Measurements from ENCODE around the gene DAPL1.

DAPL1 gene, protein sequence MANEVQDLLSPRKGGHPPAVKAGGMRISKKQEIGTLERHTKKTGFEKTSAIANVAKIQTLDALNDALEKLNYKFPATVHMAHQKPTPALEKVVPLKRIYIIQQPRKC

DNA sequence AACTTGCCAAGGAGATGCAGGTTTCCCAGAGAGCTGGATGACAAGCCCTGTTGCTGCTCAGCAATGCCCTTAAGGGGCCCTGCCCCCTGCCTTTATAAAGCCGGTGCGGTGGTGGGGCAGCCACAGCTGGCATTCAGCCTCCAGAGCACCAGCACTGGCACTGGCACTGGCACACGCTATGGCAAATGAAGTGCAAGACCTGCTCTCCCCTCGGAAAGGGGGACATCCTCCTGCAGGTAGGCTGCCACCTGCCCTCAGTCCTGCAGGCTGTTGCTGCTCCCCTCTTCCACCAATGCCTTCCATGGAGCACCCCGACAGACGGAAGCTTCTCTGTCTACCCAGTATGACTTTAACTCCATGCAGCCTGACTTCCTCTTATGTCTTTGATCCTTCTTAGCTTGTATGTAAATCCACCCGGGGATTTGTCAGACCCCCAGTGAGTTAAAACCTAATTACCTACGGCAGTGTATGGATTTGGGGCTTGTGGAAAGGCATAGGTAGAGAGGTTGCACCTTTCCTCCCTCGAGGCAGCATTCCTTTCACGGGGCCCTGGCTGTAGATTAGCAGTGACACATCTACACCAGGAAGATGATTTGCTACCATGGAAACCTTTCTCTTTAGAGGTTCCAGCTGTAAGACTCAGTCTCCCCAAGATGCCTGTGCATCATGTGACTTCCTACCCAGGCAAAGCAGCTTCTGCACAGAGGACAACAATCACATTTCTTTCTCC is at the start of gene DAPL1:
Gene DAPL1, plus strand, starts transcription at position 123 of the 730 bp plus-strand sequence. Its CDS starts 56 bp downstream, at position 179.
- DNase-seq = peak in 1 of 2 experiments; percentile 69

DNA sequence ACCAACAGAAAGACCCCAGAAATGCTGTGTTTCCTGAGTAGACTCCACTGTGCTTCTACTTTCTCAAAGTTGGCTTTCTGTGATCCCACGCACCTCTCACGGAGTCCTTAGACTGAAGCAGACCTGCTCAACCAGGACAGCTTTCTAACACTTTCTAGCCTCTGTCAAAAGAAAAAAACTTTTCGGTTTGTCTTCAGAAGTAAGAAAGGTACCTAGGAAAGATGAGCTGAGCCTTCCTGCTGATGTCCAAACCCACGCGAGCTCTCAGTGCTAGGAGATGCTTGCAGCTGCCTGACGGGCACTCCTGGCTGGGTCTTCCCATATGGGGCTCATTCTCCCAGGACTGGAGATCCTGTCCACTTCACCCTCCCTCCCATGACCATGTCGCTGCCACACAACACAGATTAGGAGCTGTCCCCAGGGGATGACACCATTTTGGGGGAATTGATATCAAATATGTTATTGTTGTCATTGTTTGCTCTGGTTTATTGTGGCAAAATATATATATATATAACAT is 49.2 kb upstream of the DAPL1 start:
- DNase-seq = no peak

DNA sequence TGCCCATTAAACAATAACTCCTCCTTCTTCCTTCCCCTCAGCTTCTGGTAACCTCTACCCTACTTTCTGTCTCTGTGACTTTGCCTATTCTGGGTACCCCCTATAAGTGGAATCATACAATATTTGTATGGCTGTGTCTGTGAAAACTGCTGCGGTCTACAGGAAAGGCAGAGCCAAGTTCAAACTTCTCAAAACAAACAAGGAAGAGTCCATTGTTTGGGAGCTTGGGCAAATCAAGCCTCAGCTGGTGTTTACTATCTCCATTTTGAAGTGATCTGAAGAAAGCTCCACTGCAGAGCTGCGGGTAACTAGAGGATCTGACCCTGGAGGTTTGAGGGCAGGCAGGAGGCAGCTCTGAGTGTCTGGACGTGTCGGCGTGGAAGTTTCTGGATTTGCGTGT is 48.6 kb upstream of the DAPL1 start:
- DNase-seq = no peak

DNA sequence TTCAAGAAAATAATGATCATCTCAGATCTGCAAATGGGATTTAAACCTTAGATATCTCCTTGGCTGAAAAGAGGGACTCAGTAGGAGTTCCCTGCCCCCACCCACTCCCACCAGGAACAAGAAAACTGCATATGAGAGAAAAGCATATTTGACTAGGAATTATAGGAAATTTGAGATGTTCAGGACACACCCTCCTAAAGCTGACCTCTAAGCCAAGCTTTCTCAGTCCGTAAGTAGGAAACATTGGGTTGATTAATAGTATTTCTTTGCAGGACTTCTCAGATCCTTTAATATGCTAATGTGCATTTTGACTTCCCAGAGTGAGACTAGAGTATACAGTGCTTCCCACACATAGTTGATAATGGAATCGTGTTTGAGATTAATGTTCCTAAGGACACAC is 47.8 kb upstream of the DAPL1 start:
- DNase-seq = no peak

DNA sequence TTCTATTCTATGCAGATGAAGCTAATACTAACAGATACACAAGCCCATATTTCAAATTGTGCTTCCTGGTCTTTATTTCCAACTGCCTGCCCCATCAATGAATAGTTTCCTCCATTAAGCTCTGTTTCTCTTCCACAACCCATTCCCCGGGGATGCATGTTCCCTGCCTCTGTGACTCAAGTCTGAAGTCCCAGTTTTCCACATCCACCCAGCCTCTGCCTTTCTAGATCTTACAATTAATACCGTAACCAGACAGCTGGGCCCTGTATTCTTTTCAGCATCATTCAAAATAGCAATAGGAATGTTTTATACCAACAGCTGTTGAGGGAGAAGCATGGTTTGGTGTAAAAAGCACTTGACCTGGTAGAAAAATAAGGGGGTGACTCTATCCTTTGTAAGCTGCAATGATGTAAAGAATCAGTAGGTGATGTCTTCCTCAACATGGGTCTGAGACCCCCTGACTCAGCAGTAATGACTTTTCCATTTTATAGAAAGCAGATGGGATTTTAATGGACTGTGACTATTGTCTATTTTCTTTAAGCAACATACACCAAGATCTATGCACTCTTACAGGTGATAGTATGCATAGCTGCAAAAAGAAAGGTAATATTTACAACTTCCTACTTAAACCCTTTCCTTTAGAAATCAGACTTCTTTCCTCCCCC is 46.1 kb upstream of the DAPL1 start:
- no peak for DNase-seq

DNA sequence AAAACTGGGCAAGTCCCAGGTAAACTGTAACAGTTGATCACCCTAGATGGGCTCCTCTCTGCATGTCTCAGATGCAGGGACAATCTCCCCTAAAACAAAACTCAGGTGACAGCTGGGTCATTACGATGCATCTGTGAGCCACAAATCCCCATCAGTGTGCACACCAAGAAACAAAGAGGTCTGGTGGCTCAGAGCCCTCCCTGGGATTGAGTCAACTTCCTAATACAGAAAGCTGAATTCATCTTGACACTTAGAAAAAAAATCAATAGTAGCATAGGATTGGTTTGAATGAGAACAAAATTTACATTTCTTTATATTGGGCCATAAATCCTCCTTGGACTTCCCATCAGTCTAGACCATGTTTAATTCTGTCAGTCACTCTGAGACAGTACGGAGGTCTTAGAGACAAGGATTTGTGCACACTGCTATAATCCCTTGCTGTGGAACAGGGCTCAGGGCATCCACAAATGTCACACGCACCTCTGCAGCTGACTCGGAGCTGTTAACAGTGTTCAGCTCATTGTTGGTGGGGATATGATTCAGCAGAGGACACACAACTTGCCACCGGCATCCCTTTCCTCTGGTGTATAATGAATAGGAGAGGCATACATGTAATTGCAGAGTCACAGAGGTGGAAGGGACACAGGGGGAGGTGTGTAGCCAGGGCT is 44.5 kb upstream of the DAPL1 start:
- DNase-seq = no peak

DNA sequence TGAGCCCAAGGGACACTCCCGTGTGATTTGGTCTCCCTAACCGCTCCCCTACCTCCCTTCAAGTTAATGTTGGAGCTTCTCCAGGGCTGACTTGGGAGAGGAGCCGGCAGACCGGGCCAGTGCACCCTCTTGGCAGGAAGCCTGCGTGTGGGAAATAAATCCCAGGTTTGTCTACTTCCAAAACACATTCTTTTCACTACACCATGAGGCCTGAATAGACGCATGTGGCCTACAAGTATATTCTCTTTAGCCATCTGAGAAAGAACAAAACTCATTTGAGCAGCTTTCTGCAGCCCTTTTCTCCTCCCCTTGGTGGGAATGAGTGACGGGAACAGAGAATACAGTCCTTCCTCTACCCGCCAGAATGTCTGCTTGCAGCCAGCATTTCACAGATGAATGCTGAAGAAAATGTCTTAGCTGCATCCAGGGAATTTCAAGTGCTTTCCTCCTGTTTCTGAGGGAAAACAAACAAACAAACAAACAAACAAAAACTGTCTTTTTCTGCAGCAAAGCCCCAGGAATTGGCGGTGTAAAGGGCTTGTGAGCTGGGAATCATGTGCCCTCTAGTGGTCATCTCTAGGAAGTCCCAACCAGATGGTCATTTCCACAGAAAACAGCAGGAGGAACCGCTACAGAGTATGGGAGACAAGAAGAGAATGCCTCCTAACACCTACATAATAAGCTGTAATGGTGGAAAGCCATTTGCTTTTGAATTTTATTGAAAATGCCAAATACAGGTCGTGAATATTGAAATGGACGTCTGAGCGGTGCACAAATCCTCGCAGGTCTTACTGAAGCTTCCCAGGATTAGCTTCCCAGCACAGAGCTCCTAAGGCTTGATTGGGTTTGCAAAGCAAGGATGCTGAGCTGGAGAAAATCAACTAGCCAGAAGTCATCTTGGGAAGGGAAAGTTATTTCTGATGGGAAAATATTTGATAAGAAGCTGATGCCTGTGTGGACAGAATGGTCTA is 41.2 kb upstream of the DAPL1 start:
- peak; percentile 56 to 77 for DNase-seq

DNA sequence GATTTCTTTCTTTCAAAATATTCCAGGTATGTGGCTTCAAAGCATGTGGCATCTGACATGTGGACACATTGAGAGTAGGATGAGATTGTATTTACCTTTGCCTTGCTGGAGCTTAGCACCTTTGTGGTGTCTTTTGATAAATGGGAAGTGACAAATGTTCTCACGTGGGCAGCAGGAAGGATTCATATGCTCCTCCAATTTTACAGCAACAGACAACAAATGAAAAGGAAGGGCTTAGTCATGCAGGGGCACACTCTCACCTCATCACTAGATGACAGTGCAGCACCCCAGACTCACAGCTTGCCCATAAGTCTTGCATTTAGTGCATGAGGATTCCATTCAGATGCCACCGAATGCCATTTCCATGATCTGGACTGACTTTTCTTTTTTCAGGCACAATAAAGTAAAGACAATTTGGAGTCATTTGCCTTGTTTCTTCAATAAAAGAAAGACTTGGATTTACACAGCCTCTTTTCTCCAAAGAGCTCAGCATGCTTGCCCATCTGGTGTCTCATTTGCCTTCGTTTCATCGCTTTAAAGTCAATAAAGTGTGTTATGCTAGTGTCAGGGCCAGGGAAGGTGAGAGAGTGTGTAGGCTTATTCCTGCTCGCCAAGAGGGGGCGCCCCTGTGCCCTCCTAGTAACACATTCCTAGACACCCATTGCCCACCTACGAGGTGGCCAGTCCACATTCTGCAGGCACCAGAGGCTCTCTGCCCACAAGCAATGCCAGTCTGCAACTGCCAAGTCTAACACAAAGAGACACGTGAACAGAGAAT is 39.6 kb upstream of the DAPL1 start:
- DNase-seq = peak in 1 of 2 experiments; percentile 36

DNA sequence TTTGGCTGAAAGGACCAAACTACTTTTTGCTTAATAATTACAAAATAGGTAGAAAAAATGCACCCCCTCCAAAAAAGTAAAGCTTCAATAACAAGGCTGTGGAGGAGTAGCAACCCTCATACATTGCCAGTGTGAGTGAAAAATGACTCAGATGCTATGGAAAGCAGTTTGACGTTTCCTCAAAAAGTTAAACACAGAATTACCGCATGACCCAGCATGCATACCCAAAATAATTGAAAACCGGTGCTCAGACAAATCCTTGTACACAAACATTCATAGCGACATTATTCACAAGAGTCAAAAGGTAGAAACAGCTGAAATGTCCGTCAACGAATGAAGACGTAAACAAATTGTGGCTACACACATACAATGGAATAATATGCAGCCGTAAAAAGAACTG is 38.8 kb upstream of the DAPL1 start:
- no peak for DNase-seq

DNA sequence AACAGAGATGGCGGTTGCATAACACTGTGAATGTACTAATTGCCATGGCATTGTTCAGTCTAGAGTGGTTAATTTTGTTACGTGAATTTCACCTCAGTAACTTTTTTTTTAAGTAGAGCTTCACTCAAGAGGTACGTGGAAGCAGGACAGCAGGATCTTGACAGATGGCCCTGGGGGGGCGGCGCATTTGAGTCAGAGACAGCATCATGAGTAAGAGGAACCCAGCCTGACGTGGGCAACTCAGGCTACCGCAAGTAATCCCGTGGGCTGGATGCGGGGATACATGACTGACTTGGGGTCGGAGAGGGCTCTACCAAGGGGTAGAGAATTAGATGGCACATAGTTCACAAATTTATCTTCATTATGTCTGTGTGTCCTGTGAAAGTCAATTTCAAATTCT is 38.1 kb upstream of the DAPL1 start:
- no peak for DNase-seq

DNA sequence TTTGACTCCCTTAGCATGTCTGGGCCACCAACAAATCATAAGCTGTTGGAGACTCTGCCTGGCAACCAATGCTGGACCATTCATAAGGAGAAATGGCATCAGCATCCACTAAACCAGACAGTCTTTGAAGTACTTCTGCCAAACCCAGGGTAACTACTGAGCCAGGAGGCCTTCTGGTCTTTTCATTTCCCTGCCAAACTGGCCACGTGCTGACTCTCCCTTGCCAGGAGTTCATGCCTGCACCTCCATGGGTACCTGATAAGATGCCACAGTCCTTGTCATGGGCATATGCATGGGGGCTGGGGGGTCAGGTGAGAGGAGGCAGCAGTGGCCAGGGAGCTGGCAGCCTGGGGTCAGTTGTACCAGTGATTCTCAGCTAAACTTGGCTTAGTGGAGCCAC is 34.2 kb upstream of the DAPL1 start:
- peak; percentile 43 to 73 for DNase-seq

DNA sequence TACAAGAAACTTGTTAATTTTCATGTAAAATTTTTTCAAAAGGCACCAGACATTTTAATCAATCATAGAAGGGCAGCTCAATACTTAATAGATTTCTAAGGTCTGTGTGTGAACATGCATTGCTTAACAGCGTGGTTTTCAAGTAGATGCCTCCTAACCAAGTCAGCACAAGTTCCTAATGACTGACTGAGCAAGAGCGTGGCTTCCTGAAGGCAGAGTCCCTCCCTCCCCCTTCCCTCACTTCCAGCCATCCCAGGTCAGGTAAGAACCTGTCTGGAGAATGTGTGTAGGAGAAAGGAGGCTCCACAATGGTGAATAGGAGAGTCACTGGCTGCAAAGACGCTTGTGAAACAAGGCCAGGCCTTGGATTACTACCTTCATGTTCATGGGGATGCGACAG is 33.5 kb upstream of the DAPL1 start:
- no peak for DNase-seq

DNA sequence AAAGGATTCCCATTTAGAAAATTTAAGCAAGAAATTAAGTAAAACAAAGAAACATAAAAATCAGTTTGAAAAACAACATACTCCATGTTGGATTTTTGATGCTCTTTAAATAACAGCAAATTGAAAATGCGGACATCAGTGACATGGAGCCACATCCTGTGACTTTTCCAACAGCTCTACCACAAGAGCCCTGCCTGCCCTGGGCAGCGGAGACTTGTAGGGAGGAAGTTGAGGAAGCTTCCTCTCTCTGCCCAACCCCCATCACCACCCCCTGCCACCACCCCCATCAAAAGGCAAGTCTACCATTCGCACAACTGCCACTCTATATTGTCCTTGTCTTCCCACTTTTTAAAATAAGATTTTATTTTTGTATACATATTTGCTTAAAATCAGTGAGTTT is 32.8 kb upstream of the DAPL1 start:
- no peak for DNase-seq

DNA sequence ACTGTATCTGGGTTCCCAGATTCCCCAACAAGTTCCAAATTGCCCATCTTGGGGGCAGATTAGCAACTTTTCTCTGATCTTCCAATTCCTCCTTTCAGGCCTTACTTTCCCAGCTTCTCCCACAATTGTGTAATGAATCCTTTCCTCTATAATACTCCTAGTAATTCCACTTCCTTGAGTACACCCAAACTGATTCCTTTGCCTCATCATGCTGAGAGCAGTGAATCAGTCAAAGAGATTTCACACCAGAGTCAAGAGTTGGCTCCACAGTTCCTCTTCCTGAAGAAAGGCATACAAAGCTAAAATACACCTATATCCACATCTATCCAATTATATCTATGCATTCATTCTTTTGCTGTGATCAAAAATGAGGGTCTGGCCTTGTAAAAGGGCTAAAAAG is 28.6 kb upstream of the DAPL1 start:
- no peak for DNase-seq

DNA sequence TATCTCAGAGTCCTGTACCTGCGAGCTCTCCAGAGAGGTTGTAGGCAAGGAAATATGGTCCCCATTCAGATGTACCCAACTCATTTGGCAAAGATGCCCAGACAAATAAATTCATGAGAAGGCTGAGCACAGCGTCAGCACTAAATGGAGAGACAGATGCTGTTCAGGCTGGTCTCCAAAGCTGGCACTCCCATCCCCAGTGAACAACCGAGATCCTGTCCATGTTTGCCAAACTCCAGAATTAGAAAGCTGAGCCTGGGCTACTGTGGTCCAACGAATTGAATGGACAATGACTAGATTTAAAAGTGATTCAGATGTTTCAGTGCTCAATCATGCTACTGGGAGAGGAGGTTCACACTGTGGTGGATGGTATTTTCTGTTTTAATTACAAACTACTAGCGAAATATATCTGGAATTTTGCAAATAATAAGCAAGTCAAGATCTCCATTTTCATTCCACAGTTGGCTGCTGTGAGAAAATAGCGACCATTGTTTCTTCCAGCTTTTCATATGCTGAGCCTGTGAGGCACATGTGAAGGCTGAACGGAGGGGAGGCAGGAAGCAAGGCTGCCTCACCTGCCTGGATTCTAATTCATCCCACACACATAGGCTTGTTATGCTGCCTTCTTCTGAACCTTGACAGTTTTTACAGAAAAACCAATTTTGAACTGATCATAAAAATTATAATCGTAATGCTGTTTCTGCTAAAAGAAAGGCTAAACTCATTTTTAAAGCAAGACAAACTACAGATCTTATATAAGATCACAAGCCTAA is 22.6 kb upstream of the DAPL1 start:
- DNase-seq = peak; percentile 71 to 92

DNA sequence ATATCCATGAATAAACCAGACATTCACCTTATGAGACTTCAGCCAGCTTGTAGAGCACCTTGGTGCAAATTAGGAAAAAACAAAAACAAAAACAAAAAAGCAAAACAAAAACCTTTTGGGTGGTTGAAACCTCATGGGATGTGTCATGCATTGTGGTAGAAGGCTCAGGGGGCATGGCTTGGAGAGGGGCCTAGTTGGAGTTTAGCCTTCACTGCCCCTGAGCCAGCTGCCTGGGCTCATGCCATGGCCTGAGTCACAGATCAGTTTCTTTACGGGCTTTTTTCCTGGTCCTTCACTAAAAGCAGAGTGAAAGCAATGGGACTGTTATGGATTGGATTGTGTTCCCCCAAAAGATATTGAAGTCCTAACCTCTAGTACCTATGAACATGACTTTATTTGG is 22.0 kb upstream of the DAPL1 start:
- DNase-seq = peak; percentile 63 to 82

DNA sequence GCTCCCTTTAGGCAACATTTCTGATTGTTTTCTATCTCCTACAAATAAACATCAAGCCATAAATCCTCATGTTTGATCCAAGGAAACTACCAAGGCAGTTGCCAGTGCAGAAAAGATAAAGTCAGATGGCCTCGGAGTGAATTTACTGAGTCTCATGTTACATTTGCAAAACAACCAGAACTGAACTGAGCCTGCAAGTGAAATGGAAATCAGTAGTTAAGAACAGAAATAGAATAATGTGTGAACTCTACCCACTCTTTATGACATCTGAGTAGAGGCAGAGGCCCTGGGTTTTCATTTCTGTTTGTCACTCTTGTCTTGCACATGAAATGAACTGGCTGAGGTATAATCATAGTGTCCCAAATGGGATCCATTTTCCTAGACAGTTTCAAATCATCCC is 20.4 kb upstream of the DAPL1 start:
- no peak for DNase-seq

DNA sequence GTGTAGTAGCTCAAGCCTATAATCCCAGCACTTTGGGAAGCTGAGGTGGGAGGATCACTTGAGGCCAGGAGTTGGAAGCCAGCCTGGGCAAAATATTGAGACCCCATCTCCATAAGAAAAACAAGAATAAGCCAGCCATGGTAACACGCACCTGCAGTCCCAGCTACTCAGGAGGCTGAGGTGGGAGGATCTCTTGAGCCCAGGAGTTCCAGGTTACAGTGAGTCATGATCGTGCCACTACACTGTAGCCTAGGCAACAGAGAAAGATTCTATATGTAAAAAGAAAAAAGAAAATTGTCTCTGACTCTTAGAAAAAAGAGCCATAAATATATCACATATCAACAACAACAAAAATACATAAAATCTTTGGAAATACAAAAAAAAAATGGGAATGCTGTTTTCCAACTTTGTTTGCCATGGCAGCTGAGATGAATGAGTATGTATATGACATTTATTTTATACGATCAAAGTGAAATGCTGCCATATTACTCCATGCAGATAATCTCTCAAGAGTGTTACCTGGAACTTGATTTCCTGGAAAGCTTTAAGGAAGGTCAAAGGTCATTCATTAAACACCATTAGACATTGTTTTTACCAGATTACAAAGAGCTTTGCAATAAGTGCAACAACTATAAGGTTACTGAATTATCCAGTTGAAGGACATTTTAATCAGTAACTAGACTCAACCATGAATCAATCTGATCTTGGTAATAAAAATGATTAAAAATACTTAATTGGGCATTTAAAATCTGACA is 19.7 kb upstream of the DAPL1 start:
- no peak for DNase-seq

DNA sequence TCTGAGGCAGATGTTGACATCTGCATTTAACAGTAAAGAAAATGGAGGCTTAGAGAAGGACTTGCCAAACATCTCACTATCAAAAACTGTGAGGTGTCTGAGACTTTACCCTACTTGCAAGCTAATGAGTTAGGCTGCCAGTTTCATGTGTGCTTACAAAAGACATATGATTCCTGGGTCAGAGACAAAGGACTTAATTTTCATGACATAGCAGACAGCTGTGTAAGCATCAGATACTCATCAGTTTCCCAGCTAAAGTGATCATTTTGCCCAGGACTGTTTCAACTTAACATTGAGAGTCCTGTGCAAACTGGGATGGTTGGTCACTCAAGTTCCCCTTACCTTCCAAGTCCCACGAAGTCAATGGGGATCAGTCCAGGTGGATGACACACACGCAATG is 18.9 kb upstream of the DAPL1 start:
- DNase-seq = no peak

DNA sequence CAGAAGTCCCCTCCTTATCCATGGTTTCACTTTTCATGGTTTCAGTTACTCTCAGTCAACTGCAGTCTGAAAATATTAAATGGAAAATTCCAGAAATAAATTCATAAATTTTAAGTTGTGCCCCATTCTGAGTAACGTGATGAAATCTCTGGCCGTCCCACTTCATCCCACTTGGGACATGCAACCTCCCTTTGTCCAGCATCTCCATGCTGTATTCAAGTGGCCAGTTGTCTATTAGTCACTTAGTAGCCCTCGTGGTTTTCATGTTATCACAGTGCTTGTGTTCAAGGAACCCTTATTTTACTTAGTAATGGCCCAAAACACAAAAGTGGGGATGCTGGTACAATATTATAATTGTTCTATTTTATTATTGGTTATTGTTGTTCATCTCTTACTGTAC is 18.0 kb upstream of the DAPL1 start:
- DNase-seq = no peak

All from NCI-H446 (cell line).